GM23338 (cell line): ENCODE results near the gene PDCD7.
"Not testable (repeated sequence)": the region's sequence is repeated elsewhere in the genome, so short reads cannot be mapped to it uniquely, and the experiment has no call there.

Experiments used
- CREB1 ChIP-seq: fragments of 250-450 bp; sonication (Bioruptor Pico); IDR thresholded peaks from 2 replicates; pipeline ENCODE4 v1.5.0; 2020; ENCODE audit warnings: low read depth, mild to moderate bottlenecking, moderate library complexity
- EZH2 ChIP-seq: fragments of 200-600 bp; sonication (generic); IDR thresholded peaks from one replicate; pipeline ENCODE4 v1.8.0; 2017; ENCODE audit warnings: antibody characterized with exemption, mild to moderate bottlenecking, low read depth; ENCODE audit not compliant: unreplicated experiment
- TF ChIP-seq, protein P1 (sequence below), 2 experiments: fragments of 200-600 bp in 1 of 2; sonication (generic) in 1 of 2; conservative IDR thresholded peaks; 2 replicates each; pipeline versions ENCODE4 v1.5.1 to v1.6.1; 2016 to 2017; ENCODE audit warnings: antibody characterized with exemption in 2 of 2, low read depth in 2 of 2, mild to moderate bottlenecking in 2 of 2, moderate library complexity in 1 of 2

DNA sequence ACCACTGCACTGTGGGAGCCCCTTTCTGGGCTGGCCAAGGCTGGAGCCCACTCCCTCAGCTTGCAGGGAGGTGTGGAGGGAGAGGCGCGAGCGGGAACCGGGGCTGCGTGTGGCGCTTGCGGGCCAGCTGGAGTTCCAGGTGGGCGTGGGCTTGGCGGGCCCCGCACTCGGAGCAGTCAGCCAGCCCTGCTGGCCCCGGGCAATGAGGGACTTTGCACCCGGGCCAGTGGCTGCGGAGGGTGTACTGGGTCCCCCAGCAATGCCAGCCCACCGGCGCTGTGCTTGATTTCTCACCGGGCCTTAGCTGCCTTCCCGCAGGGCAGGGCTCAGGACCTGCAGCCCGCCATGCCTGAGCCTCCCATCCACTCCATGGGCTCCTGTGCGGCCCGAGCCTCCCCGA, 58.7 kb downstream of the PDCD7 start:
- TF ChIP-seq CREB1 (CRISPR knock-in tag); EZH2: not testable (repeated sequence)
- TF ChIP-seq, protein P1, sequence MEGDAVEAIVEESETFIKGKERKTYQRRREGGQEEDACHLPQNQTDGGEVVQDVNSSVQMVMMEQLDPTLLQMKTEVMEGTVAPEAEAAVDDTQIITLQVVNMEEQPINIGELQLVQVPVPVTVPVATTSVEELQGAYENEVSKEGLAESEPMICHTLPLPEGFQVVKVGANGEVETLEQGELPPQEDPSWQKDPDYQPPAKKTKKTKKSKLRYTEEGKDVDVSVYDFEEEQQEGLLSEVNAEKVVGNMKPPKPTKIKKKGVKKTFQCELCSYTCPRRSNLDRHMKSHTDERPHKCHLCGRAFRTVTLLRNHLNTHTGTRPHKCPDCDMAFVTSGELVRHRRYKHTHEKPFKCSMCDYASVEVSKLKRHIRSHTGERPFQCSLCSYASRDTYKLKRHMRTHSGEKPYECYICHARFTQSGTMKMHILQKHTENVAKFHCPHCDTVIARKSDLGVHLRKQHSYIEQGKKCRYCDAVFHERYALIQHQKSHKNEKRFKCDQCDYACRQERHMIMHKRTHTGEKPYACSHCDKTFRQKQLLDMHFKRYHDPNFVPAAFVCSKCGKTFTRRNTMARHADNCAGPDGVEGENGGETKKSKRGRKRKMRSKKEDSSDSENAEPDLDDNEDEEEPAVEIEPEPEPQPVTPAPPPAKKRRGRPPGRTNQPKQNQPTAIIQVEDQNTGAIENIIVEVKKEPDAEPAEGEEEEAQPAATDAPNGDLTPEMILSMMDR (conservative IDR thresholded peaks at IDR 0.05; ENCODE audit: low read depth in 2 of 2), result not testable (repeated sequence)
